ENCODE measurements around the gene TSEN54.

The TSEN54 gene

GRCh38 chr17:75565066-75565465, 48.7 kb downstream of the TSEN54 start:
- DNase-seq (ENCODE audit: low read depth): peak; percentile 41
- TF ChIP-seq CTCF (conservative IDR thresholded peaks at IDR 0.05; ENCODE audit: control insufficient read depth, insufficient read depth, low read depth, low read length): no peak

GRCh38 chr17:75565618-75566017, 49.3 kb downstream of the TSEN54 start:
- no peak for TF ChIP-seq CTCF (conservative IDR thresholded peaks at IDR 0.05; ENCODE audit: control insufficient read depth, insufficient read depth, low read depth, low read length)
- H3K4me3 ChIP-seq (ENCODE audit: control insufficient read depth, low read depth, low read length): no peak overlapping the region
- DNase-seq (ENCODE audit: low read depth): no peak

More at GRCh38 chr17:75565066-75565465, 48.7 kb downstream of the TSEN54 start:
- H3K4me3 ChIP-seq (ENCODE audit: control insufficient read depth, low read depth, low read length): no peak overlapping the region

- no peak for DNase-seq (ENCODE audit: low read depth)
- TF ChIP-seq CTCF (conservative IDR thresholded peaks at IDR 0.05; ENCODE audit: control insufficient read depth, insufficient read depth, low read depth, low read length): no peak
- H3K4me3 ChIP-seq (ENCODE audit: control insufficient read depth, low read depth, low read length): no peak overlapping the region
Observed at GRCh38 chr17:75566416-75566815, 50.1 kb downstream of the TSEN54 start.

- DNase-seq (ENCODE audit: low read depth): no peak
- TF ChIP-seq CTCF (conservative IDR thresholded peaks at IDR 0.05; ENCODE audit: control insufficient read depth, insufficient read depth, low read depth, low read length): no peak
- no peak overlapping the region for H3K4me3 ChIP-seq (ENCODE audit: control insufficient read depth, low read depth, low read length)
Observed at GRCh38 chr17:75566834-75567233, 50.5 kb downstream of the TSEN54 start.

- DNase-seq (ENCODE audit: low read depth): no peak
- H3K4me3 ChIP-seq (ENCODE audit: control insufficient read depth, low read depth, low read length): no peak overlapping the region
- no peak for TF ChIP-seq CTCF (conservative IDR thresholded peaks at IDR 0.05; ENCODE audit: control insufficient read depth, insufficient read depth, low read depth, low read length)
Observed at GRCh38 chr17:75568412-75569255, 52.3 kb downstream of the TSEN54 start.

GRCh38 chr17:75570034-75570676, 53.8 kb downstream of the TSEN54 start:
- H3K4me3 ChIP-seq (ENCODE audit: control insufficient read depth, low read depth, low read length): no peak overlapping the region
- no peak for TF ChIP-seq CTCF (conservative IDR thresholded peaks at IDR 0.05; ENCODE audit: control insufficient read depth, insufficient read depth, low read depth, low read length)
- DNase-seq (ENCODE audit: low read depth): no peak

Data from fibroblast of mammary gland (primary cell).